22Rv1 (cell line): ENCODE measurements around the gene SLC35F3.

Experiments
- ZFX ChIP-seq: fragments of 450-650 bp; IDR thresholded peaks from 2 replicates; pipeline ENCODE4 v1.6.1; 2017; ENCODE audit warnings: antibody characterized with exemption, borderline replicate concordance
- TF ChIP-seq, protein P1 (sequence below): fragments of 450-650 bp; IDR thresholded peaks from 2 replicates; pipeline ENCODE4 v1.5.1; 2017; ENCODE audit warnings: mild to moderate bottlenecking

DNA sequence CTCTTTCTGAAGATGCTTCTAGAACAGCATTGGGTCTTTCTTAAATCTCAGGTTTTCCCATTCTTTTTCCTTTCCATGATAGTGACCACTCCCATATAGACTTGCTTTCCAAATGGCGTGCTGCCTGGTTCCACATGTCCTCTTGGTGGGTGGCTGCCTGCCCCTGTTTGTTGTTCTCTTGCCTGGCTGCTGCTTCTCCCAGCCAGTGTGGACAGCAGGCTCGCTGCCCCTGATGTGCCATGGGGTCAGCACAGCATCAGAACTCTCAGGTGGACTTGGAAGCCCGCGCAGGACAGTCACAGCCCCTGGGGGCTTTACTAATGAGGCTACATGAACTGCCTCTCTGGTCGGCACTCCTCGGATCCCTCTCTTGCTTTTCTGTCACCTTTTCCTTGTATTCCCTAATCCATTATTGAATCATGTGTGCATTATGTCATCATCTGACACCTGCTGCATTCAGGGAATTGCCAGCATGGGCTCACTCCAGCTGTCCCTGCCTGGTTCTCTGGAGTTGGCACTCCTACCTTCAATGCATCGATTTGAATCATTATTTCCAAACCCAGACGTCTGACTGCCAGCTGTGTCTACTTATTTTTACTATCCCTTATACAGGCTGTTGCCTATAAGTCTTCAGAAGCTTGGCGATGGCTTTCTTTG is 368.3 kb downstream of the SLC35F3 start:
- TF ChIP-seq, protein P1, sequence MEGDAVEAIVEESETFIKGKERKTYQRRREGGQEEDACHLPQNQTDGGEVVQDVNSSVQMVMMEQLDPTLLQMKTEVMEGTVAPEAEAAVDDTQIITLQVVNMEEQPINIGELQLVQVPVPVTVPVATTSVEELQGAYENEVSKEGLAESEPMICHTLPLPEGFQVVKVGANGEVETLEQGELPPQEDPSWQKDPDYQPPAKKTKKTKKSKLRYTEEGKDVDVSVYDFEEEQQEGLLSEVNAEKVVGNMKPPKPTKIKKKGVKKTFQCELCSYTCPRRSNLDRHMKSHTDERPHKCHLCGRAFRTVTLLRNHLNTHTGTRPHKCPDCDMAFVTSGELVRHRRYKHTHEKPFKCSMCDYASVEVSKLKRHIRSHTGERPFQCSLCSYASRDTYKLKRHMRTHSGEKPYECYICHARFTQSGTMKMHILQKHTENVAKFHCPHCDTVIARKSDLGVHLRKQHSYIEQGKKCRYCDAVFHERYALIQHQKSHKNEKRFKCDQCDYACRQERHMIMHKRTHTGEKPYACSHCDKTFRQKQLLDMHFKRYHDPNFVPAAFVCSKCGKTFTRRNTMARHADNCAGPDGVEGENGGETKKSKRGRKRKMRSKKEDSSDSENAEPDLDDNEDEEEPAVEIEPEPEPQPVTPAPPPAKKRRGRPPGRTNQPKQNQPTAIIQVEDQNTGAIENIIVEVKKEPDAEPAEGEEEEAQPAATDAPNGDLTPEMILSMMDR, result no peak
- TF ChIP-seq ZFX, result no peak
